ENCODE results near the gene LEF1. TPM values are rescaled to one million over a fixed set of nuclear protein-coding genes. Genes with fewer than 3 reads are reported as not detected.

LEF1 gene
- total RNA-seq, 1 donor from 2014 or later: 16.6 TPM

GRCh38 chr4:108049406-108049805, 119.3 kb downstream of the LEF1 start:
- H3K36me3 Mint-ChIP-seq (ENCODE audit: low read depth, unreplicated experiment): peaks cover 23% of the 10 kb centered on the region
- DNase-seq (ENCODE audit: low read depth) (no peak), FAIRE-seq (no peak)
- no peaks in the 10 kb centered on the region for H4K20me1 ChIP-seq (ENCODE audit: insufficient read depth, low read length)
- H3K27ac Mint-ChIP-seq (ENCODE audit: unreplicated experiment): no peak overlapping the region
- no peak overlapping the region for H2AFZ ChIP-seq (ENCODE audit: low read depth, low read length)
- H3K4me1 ChIP-seq (ENCODE audit: insufficient read depth, low read length): peaks cover 8% of the 10 kb centered on the region
- H3K36me3 ChIP-seq (ENCODE audit: insufficient read depth, low read length): no peaks in the 10 kb centered on the region
- no peak overlapping the region for H3K4me3 ChIP-seq (ENCODE audit: insufficient read depth, low read depth, low read length)
- H3K9ac ChIP-seq (ENCODE audit: low read length): no peak overlapping the region
- TF ChIP-seq CTCF (IDR thresholded peaks at IDR 0.05; ENCODE audit: insufficient read depth, low read depth, low read length) (no peak), EZH2 (IDR thresholded peaks at IDR 0.05; ENCODE audit: insufficient read depth, low read length) (no peak)
- no peaks in the 10 kb centered on the region for H3K27me3 ChIP-seq (ENCODE audit: insufficient read depth, low read length)
- H3K27me3 Mint-ChIP-seq (ENCODE audit: low read depth, unreplicated experiment): peaks cover 4% of the 10 kb centered on the region
- no peak overlapping the region for H3K4me2 ChIP-seq (ENCODE audit: low read length)
- no peak overlapping the region for H3K27ac ChIP-seq (ENCODE audit: low read depth, low read length)
- H3K4me1 Mint-ChIP-seq (ENCODE audit: low read depth, unreplicated experiment): peaks cover 13% of the 10 kb centered on the region
- H3K4me3 Mint-ChIP-seq (ENCODE audit: unreplicated experiment): no peak overlapping the region
- no peaks in the 10 kb centered on the region for H3K79me2 ChIP-seq (ENCODE audit: insufficient read depth, low read length)
- no peaks in the 10 kb centered on the region for H3K9me3 Mint-ChIP-seq (ENCODE audit: unreplicated experiment)
- H3K9me3 ChIP-seq (ENCODE audit: insufficient read depth, low read depth, low read length): no peaks in the 10 kb centered on the region

GRCh38 chr4:108048997-108049396, 119.7 kb downstream of the LEF1 start:
- Histone ChIP-seq H3K27ac (ENCODE audit: low read depth, low read length) (no peak overlapping the region), H2AFZ (ENCODE audit: low read depth, low read length) (no peak overlapping the region), H3K27me3 (ENCODE audit: insufficient read depth, low read length) (no peaks in the 10 kb centered on the region), H3K9ac (ENCODE audit: low read length) (no peak overlapping the region), H3K9me3 (ENCODE audit: insufficient read depth, low read depth, low read length) (no peaks in the 10 kb centered on the region), H3K36me3 (ENCODE audit: insufficient read depth, low read length) (no peaks in the 10 kb centered on the region), H3K4me3 (ENCODE audit: insufficient read depth, low read depth, low read length) (no peak overlapping the region), H3K4me1 (ENCODE audit: insufficient read depth, low read length) (peaks cover 8% of the 10 kb centered on the region), H3K79me2 (ENCODE audit: insufficient read depth, low read length) (no peaks in the 10 kb centered on the region), H4K20me1 (ENCODE audit: insufficient read depth, low read length) (no peaks in the 10 kb centered on the region), H3K4me2 (ENCODE audit: low read length) (no peak overlapping the region)
- no peaks in the 10 kb centered on the region for H3K9me3 Mint-ChIP-seq (ENCODE audit: unreplicated experiment)
- no peak for FAIRE-seq
- H3K4me3 Mint-ChIP-seq (ENCODE audit: unreplicated experiment): no peak overlapping the region
- no peak for DNase-seq (ENCODE audit: low read depth)
- TF ChIP-seq EZH2 (IDR thresholded peaks at IDR 0.05; ENCODE audit: insufficient read depth, low read length) (no peak), CTCF (IDR thresholded peaks at IDR 0.05; ENCODE audit: insufficient read depth, low read depth, low read length) (no peak)
- H3K27me3 Mint-ChIP-seq (ENCODE audit: low read depth, unreplicated experiment): peaks cover 4% of the 10 kb centered on the region
- H3K36me3 Mint-ChIP-seq (ENCODE audit: low read depth, unreplicated experiment): peaks cover 19% of the 10 kb centered on the region
- H3K27ac Mint-ChIP-seq (ENCODE audit: unreplicated experiment): no peak overlapping the region
- H3K4me1 Mint-ChIP-seq (ENCODE audit: low read depth, unreplicated experiment): peaks cover 13% of the 10 kb centered on the region

- Histone ChIP-seq H4K20me1 (ENCODE audit: insufficient read depth, low read length) (no peaks in the 10 kb centered on the region), H3K4me1 (ENCODE audit: insufficient read depth, low read length) (peaks cover 8% of the 10 kb centered on the region), H3K79me2 (ENCODE audit: insufficient read depth, low read length) (no peaks in the 10 kb centered on the region), H3K27me3 (ENCODE audit: insufficient read depth, low read length) (no peaks in the 10 kb centered on the region), H3K9me3 (ENCODE audit: insufficient read depth, low read depth, low read length) (no peaks in the 10 kb centered on the region), H3K36me3 (ENCODE audit: insufficient read depth, low read length) (no peaks in the 10 kb centered on the region), H2AFZ (ENCODE audit: low read depth, low read length) (no peak overlapping the region), H3K4me2 (ENCODE audit: low read length) (no peak overlapping the region), H3K27ac (ENCODE audit: low read depth, low read length) (no peak overlapping the region), H3K4me3 (ENCODE audit: insufficient read depth, low read depth, low read length) (no peak overlapping the region), H3K9ac (ENCODE audit: low read length) (no peak overlapping the region)
- TF ChIP-seq EZH2 (IDR thresholded peaks at IDR 0.05; ENCODE audit: insufficient read depth, low read length) (no peak), CTCF (IDR thresholded peaks at IDR 0.05; ENCODE audit: insufficient read depth, low read depth, low read length) (no peak)
- Mint-ChIP-seq H3K36me3 (ENCODE audit: low read depth, unreplicated experiment) (peaks cover 18% of the 10 kb centered on the region), H3K27me3 (ENCODE audit: low read depth, unreplicated experiment) (peaks cover 4% of the 10 kb centered on the region), H3K4me1 (ENCODE audit: low read depth, unreplicated experiment) (peaks cover 8% of the 10 kb centered on the region), H3K9me3 (ENCODE audit: unreplicated experiment) (no peaks in the 10 kb centered on the region), H3K27ac (ENCODE audit: unreplicated experiment) (no peak overlapping the region), H3K4me3 (ENCODE audit: unreplicated experiment) (no peak overlapping the region)
- no peak for DNase-seq (ENCODE audit: low read depth)
- no peak for FAIRE-seq
Observed at GRCh38 chr4:108048157-108048556, 120.6 kb downstream of the LEF1 start.
